K562 (cell line): Measurements from ENCODE around the gene LRFN2. TPM values are rescaled to one million over a fixed set of nuclear protein-coding genes. Genes with fewer than 3 reads are reported as not detected.

Experiments
- ATAC-seq: fragments of 200-7000 bp; cut with Tn5 transposase; 3 replicates; pipeline ENCODE4 v1.9.1; 2020; ENCODE audit warnings: moderate library complexity
- BruUV-seq: library from RNA; stranded (reverse); fragments of 400-500 nt; replicated peaks from 2 replicates; lab custom pipeline; 2021; lab: Mats Ljungman, UMichigan
- CTCF ChIA-PET: fragments of 300-600 bp; formaldehyde crosslinking; extraction: SDS; loops from one replicate; lab custom pipeline; 2021; ENCODE audit warnings: low intra/inter-chr PET ratio; lab: Yijun Ruan, JAX
- POLR2A ChIA-PET: fragments of 300-600, 350-650 bp; sonication (Branson Sonifier 250); formaldehyde crosslinking; extraction: SDS; loops from one replicate; lab custom pipeline; 2021; ENCODE audit warnings: antibody characterized with exemption, inconsistent platforms; lab: Yijun Ruan, JAX
- DNase-seq, 4 experiments: peaks; one replicate each; pipeline versions ENCODE4 v3.0.0 to v3.0.0-alpha.2; 2011 to 2018; ENCODE audit warnings: low spot score in 3 of 4, mixed read lengths in 3 of 4; ENCODE audit errors: extremely low read depth in 1 of 4
- FAIRE-seq: peaks from 2 replicates; lab custom pipeline; 2011; peaks lifted over from hg19 to GRCh38; lab: Jason Lieb, UNC
- H2AFZ ChIP-seq: 2 replicates; pipeline ENCODE4 v1.6.0; 2011; ENCODE audit warnings: low read depth, low read length, control low read depth, inconsistent platforms
- H3K27ac ChIP-seq: fragments of 200-600 bp; 3 replicates; pipeline ENCODE4 v1.8.0; 2011; ENCODE audit warnings: low read depth, mild to moderate bottlenecking, control low read depth, inconsistent platforms, low read length, moderate library complexity, mixed read lengths; ENCODE audit errors: extremely low read depth
- H3K27me3 ChIP-seq, 2 experiments: fragments of 300-600 bp in 1 of 2; 2 replicates in 1 of 2; 3 replicates in 1 of 2; pipeline versions ENCODE4 v1.6.0 to v1.8.0; 2011; ENCODE audit warnings: inconsistent platforms in 2 of 2, low read length in 2 of 2, mild to moderate bottlenecking in 1 of 2, mixed read lengths in 1 of 2, moderate library complexity in 1 of 2; ENCODE audit not compliant: control insufficient read depth in 2 of 2, insufficient read depth in 2 of 2
- H3K36me3 ChIP-seq: fragments of 300-600 bp; 3 replicates; pipeline ENCODE4 v1.8.0; 2011; ENCODE audit warnings: mild to moderate bottlenecking, low read length, inconsistent platforms; ENCODE audit not compliant: control insufficient read depth, insufficient read depth
- H3K4me1 ChIP-seq, 2 experiments: fragments of 200-600 bp in 1 of 2; replicated peaks in 1 of 2; 2 replicates in 1 of 2; 3 replicates in 1 of 2; pipeline versions ENCODE4 v1.5.1 to v1.8.0; 2011; ENCODE audit warnings: inconsistent platforms in 2 of 2, low read length in 2 of 2, mild to moderate bottlenecking in 1 of 2, mixed read lengths in 1 of 2, moderate library complexity in 1 of 2; ENCODE audit not compliant: control insufficient read depth in 2 of 2, insufficient read depth in 2 of 2
- H3K4me2 ChIP-seq: 2 replicates; pipeline ENCODE4 v1.6.1; 2011; ENCODE audit warnings: low read length, control low read depth, inconsistent platforms, mixed read lengths; ENCODE audit not compliant: insufficient read depth
- H3K4me3 ChIP-seq: fragments of 200-600 bp; sonication (generic), shearing (Covaris generic); 2 replicates; pipeline ENCODE4 v1.5.1; 2016; ENCODE audit warnings: control low read depth, inconsistent platforms
- H3K79me2 ChIP-seq: fragments of 200-600 bp; 3 replicates; pipeline ENCODE4 v1.8.0; 2011; ENCODE audit warnings: low read length, inconsistent platforms; ENCODE audit not compliant: control insufficient read depth, insufficient read depth
- H3K9ac ChIP-seq, 2 experiments: 2 replicates each; pipeline versions ENCODE4 v1.6.0 to v1.6.1; 2011; ENCODE audit warnings: low read depth in 2 of 2, low read length in 2 of 2, control low read depth in 1 of 2, inconsistent platforms in 1 of 2, mild to moderate bottlenecking in 1 of 2, mixed read lengths in 1 of 2; ENCODE audit not compliant: insufficient read depth in 1 of 2
- H3K9me1 ChIP-seq: one replicate; pipeline ENCODE4 v1.6.0; 2011; ENCODE audit warnings: inconsistent platforms, mild to moderate bottlenecking, low read length, moderate library complexity; ENCODE audit not compliant: control insufficient read depth, insufficient read depth
- H3K9me3 ChIP-seq: replicated peaks from 2 replicates; pipeline ENCODE4 v1.5.1; 2011; ENCODE audit warnings: low read depth, low read length, inconsistent platforms; ENCODE audit not compliant: control insufficient read depth, insufficient read depth
- H4K20me1 ChIP-seq: replicated peaks from 2 replicates; pipeline ENCODE4 v1.6.1; 2011; ENCODE audit warnings: low read length, inconsistent platforms, mixed read lengths; ENCODE audit not compliant: control insufficient read depth, insufficient read depth
- BDP1 ChIP-seq: IDR thresholded peaks from 3 replicates; pipeline ENCODE4 v1.6.1; 2011; ENCODE audit not compliant: insufficient read length, insufficient read depth
- ELF1 ChIP-seq: fragments of 200-800 bp; sonication (Bioruptor generic); IDR thresholded peaks from 2 replicates; pipeline ENCODE4 v1.6.1; 2016; ENCODE audit warnings: missing genetic modification characterization, missing compliant biosample characterization
- GATA2 ChIP-seq: sonication (generic); formaldehyde crosslinking; IDR thresholded peaks from 2 replicates; pipeline ENCODE4 v1.4.0; 2020; ENCODE audit warnings: mild to moderate bottlenecking, missing genetic modification reagents
- NFRKB ChIP-seq: fragments of 450-650 bp; IDR thresholded peaks from 2 replicates; pipeline ENCODE4 v1.6.1; 2016; ENCODE audit warnings: low read depth
- NR3C1 ChIP-seq: sonication (generic); formaldehyde crosslinking; IDR thresholded peaks from 2 replicates; pipeline ENCODE4 v1.8.1; 2022; ENCODE audit warnings: missing genetic modification reagents
- RCOR1 ChIP-seq, 2 experiments: IDR thresholded peaks; 2 replicates each; pipeline ENCODE4 v1.6.1; 2012; ENCODE audit warnings: low read depth in 2 of 2, low read length in 2 of 2, borderline replicate concordance in 1 of 2, improper control_type of control experiment in 1 of 2
- SNRNP70 ChIP-seq: fragments of 200-400 bp; formaldehyde crosslinking; optimal IDR thresholded peaks from 2 replicates; pipeline ENCODE3; 2017; ENCODE audit warnings: low read depth, low read length
- ZNF76 ChIP-seq: fragments of 250-450 bp; sonication (Bioruptor Pico); IDR thresholded peaks from 2 replicates; pipeline ENCODE4 v1.4.0; 2020; ENCODE audit warnings: mild to moderate bottlenecking, moderate library complexity, borderline replicate concordance
- WGBS: fragments of 100-300 bp; shearing (Covaris generic); methylation state at CpG from one replicate; pipeline ENCODE4 v1.1.6; 2016; ENCODE audit warnings: low coverage, mixed read lengths; ENCODE audit not compliant: insufficient coverage; ENCODE audit errors: missing lambda C conversion rate; 5-methylcytosine and 5-hydroxymethylcytosine counted together
- in situ Hi-C: fragments of 300-500 bp; cut with MboI; formaldehyde crosslinking; loops from 4 replicates; pipeline ENCODE4 v1.15.0; 2018; ENCODE audit warnings: inconsistent platforms, mixed read lengths
- intact Hi-C: fragments of 100-400 bp; cut with micrococcal nuclease; formaldehyde crosslinking; loops from 2 replicates; pipeline ENCODE4 v1.14.2; 2022
- polyA plus RNA-seq, 8 experiments: library from polyadenylated mRNA; depleted of rRNA in 4 of 8; stranded (reverse) in 5 of 8; unstranded in 3 of 8; fragments of >200 nt; fragmentation: Nextera tagmentation in 2 of 8; fragmentation: Illumina TruSeq in 1 of 8; extraction: Ambion mirVana in 2 of 8; extraction: Trizol in 1 of 8; gene quantifications; 2 replicates each; pipeline versions ENCODE4 v1.2.1 to v1.2.3, GENCODE V29; 2011 to 2014; ENCODE audit warnings: inconsistent platforms in 1 of 8, missing spikeins in 1 of 8
- total RNA-seq, 7 experiments: library from RNA; depleted of rRNA in 6 of 7; stranded (reverse); fragments of >200 nt in 6 of 7; fragmentation: Illumina TruSeq in 2 of 7; extraction: Trizol in 2 of 7; gene quantifications; 2 replicates each; pipeline versions ENCODE4 v1.2.1 to v1.2.3, GENCODE V29; 2011 to 2021; ENCODE audit warnings: low replicate concordance in 1 of 7
- TF ChIP-seq, protein P1 (sequence below): sonication (generic); formaldehyde crosslinking; IDR thresholded peaks from 2 replicates; pipeline ENCODE4 v1.8.0; 2022; ENCODE audit warnings: mild to moderate bottlenecking, missing genetic modification reagents

Gene LRFN2
- total and polyA plus RNA-seq, 9 of the 15 experiments (the other 6 are each of a cell fraction or from before 2014, with no cell fraction given) = not detected

DNA sequence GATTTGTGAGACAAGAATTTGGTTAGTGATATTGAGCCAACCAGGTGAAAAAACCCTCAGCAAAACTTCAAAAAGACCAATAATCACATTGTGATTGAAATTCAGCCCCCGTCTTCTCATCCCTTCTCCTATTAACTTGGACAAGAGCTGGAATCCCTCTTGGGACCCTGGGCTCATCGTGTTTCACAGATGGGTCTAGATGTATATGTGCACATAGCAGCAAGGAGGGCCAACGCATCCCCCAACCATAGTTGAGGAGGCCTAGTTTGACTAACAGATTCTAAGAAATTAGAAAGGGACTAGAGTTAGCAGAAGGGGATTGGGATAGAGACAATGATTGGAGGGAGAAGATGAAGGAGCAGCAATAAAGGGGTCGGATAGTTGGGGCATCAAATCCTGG lies 19.8 kb upstream of the LRFN2 start (continued):
- TF ChIP-seq SNRNP70 (no peak), GATA2 (no peak), BDP1 (no peak)
- TF ChIP-seq, protein P1, sequence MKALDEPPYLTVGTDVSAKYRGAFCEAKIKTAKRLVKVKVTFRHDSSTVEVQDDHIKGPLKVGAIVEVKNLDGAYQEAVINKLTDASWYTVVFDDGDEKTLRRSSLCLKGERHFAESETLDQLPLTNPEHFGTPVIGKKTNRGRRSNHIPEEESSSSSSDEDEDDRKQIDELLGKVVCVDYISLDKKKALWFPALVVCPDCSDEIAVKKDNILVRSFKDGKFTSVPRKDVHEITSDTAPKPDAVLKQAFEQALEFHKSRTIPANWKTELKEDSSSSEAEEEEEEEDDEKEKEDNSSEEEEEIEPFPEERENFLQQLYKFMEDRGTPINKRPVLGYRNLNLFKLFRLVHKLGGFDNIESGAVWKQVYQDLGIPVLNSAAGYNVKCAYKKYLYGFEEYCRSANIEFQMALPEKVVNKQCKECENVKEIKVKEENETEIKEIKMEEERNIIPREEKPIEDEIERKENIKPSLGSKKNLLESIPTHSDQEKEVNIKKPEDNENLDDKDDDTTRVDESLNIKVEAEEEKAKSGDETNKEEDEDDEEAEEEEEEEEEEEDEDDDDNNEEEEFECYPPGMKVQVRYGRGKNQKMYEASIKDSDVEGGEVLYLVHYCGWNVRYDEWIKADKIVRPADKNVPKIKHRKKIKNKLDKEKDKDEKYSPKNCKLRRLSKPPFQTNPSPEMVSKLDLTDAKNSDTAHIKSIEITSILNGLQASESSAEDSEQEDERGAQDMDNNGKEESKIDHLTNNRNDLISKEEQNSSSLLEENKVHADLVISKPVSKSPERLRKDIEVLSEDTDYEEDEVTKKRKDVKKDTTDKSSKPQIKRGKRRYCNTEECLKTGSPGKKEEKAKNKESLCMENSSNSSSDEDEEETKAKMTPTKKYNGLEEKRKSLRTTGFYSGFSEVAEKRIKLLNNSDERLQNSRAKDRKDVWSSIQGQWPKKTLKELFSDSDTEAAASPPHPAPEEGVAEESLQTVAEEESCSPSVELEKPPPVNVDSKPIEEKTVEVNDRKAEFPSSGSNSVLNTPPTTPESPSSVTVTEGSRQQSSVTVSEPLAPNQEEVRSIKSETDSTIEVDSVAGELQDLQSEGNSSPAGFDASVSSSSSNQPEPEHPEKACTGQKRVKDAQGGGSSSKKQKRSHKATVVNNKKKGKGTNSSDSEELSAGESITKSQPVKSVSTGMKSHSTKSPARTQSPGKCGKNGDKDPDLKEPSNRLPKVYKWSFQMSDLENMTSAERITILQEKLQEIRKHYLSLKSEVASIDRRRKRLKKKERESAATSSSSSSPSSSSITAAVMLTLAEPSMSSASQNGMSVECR (CRISPR knock-in tag) = no peak

DNA sequence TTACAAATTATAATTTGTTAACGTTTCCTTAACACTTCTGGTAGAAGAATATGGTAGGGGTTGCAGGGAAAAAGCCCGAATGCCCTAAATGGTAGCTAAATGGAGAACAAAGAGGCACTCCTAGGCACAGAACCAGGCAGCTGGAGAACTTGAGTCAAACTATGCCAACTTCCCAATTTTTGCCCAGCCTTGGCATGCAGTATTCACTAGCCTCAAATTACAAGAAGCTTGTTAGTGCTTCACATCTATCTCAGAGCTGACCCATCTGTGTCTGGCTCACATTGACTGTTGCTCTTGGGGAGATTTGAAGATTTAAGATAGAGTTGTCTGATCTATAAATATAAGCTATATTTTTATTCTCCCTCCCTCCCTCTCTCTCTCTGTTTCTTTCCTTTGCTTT lies 19.4 kb upstream of the LRFN2 start:
- no peak overlapping the region for H3K9ac ChIP-seq
- H3K9me3 ChIP-seq = no peaks in the 10 kb centered on the region
- intact Hi-C loops = no loop called here
- no peaks in the 10 kb centered on the region for H4K20me1 ChIP-seq
- no peak overlapping the region for H3K27ac ChIP-seq
- no peaks in the 10 kb centered on the region for H3K4me1 ChIP-seq
- BruUV-seq = no TSS peak
- H3K4me2 ChIP-seq = no peak overlapping the region
- WGBS = 4% methylated on average over 2 of the region's 2 CpGs
- in situ Hi-C loops = no loop called here
- TF ChIP-seq ZNF76 (CRISPR knock-in tag) (no peak), NFRKB (no peak), NR3C1 (CRISPR knock-in tag) (no peak), ELF1 (no peak), RCOR1 (IDR thresholded peaks at IDR 0.05; ENCODE audit: borderline replicate concordance in 1 of 2, low read depth in 2 of 2, low read length in 2 of 2) (no peak)
- FAIRE-seq = no peak
- ChIA-PET CTCF (no interaction called here), POLR2A (no interaction called here)
- no peak overlapping the region for H2AFZ ChIP-seq
- no peaks in the 10 kb centered on the region for H3K79me2 ChIP-seq
- no peak for ATAC-seq
- no peaks in the 10 kb centered on the region for H3K36me3 ChIP-seq
- peaks cover 3% of the 10 kb centered on the region in 2 experiments; a peak in 2 of 5 replicates for H3K27me3 ChIP-seq
- H3K4me3 ChIP-seq = no peak overlapping the region
- DNase-seq = no peak
- H3K9me1 ChIP-seq = no peaks in the 10 kb centered on the region
